GM12878 (cell line): ENCODE measurements around the gene ING5. TPM values are rescaled to one million over a fixed set of nuclear protein-coding genes. Genes with fewer than 3 reads are reported as not detected.

Experiments
- ATAC-seq: fragments of 200-7000 bp; cut with Tn5 transposase; 3 replicates; pipeline ENCODE4 v1.9.1; 2020; ENCODE audit warnings: mild to moderate bottlenecking, moderate library complexity
- BruUV-seq: library from RNA; stranded (reverse); fragments of 400-500 nt; replicated peaks from 2 replicates; lab custom pipeline; 2021; lab: Mats Ljungman, UMichigan
- CTCF ChIA-PET: fragments of 300-600 bp; sonication (Branson Sonifier 250); formaldehyde crosslinking; extraction: SDS; loops from one replicate; lab custom pipeline; 2021; ENCODE audit warnings: inconsistent platforms; lab: Yijun Ruan, JAX
- POLR2A ChIA-PET: fragments of 350-600 bp; formaldehyde crosslinking; extraction: SDS; loops from one replicate; lab custom pipeline; 2021; ENCODE audit warnings: inconsistent platforms; lab: Charles Lee
- RAD21 ChIA-PET: fragments of 300-600 bp; sonication (Branson Sonifier 250); formaldehyde crosslinking; loops from one replicate; lab custom pipeline; 2023; ENCODE audit warnings: antibody characterized with exemption; ENCODE audit not compliant: unreplicated experiment; lab: Charles Lee
- SMC1A ChIA-PET: fragments of 300-600 bp; sonication (Branson Sonifier 250); formaldehyde crosslinking; loops from one replicate; lab custom pipeline; 2023; ENCODE audit not compliant: unreplicated experiment, uncharacterized antibody; lab: Charles Lee
- DNase-seq: peaks from one replicate; pipeline ENCODE4 v3.0.0-alpha.2; 2011; ENCODE audit warnings: low read depth, low spot score
- FAIRE-seq: peaks from 3 replicates; lab custom pipeline; 2011; peaks lifted over from hg19 to GRCh38; lab: Jason Lieb, UNC
- H2AFZ ChIP-seq: 2 replicates; pipeline ENCODE4 v1.6.0; 2011; ENCODE audit warnings: low read depth, low read length, control low read depth; ENCODE audit not compliant: control insufficient read depth
- H3K27ac ChIP-seq: 2 replicates; pipeline ENCODE4 v1.5.1; 2011; ENCODE audit warnings: control low read depth; ENCODE audit not compliant: control insufficient read depth, insufficient read depth
- H3K27me3 ChIP-seq, 2 experiments: replicated peaks in 1 of 2; 2 replicates each; pipeline versions ENCODE4 v1.6.0 to v1.6.1; 2011; ENCODE audit warnings: low read length in 1 of 2; ENCODE audit not compliant: control insufficient read depth in 2 of 2, insufficient read depth in 2 of 2
- H3K36me3 ChIP-seq, 2 experiments: 2 replicates each; pipeline ENCODE4 v1.5.1; 2011; ENCODE audit warnings: low read length in 1 of 2; ENCODE audit not compliant: control insufficient read depth in 2 of 2, insufficient read depth in 2 of 2
- H3K4me1 ChIP-seq: 2 replicates; pipeline ENCODE4 v1.6.1; 2011; ENCODE audit warnings: mild to moderate bottlenecking, low read length, moderate library complexity, mixed read lengths; ENCODE audit not compliant: control insufficient read depth, insufficient read depth
- H3K4me2 ChIP-seq: 2 replicates; pipeline ENCODE4 v1.6.0; 2011; ENCODE audit warnings: control low read depth; ENCODE audit not compliant: control insufficient read depth, insufficient read depth
- H3K4me3 ChIP-seq: fragments of 200-600 bp; sonication (generic); 2 replicates; pipeline ENCODE4 v1.5.1; 2016
- H3K79me2 ChIP-seq: 2 replicates; pipeline ENCODE4 v1.6.0; 2011; ENCODE audit warnings: low read length; ENCODE audit not compliant: control insufficient read depth, insufficient read depth
- H3K9ac ChIP-seq: 2 replicates; pipeline ENCODE4 v1.8.0; 2011; ENCODE audit warnings: low read length, control low read depth, mixed read lengths; ENCODE audit not compliant: control insufficient read depth, insufficient read depth
- H3K9me3 ChIP-seq: replicated peaks from 3 replicates; pipeline ENCODE4 v1.5.1; 2011; ENCODE audit warnings: mild to moderate bottlenecking, low read length; ENCODE audit not compliant: control insufficient read depth, insufficient read depth
- H4K20me1 ChIP-seq: 2 replicates; pipeline ENCODE4 v1.6.0; 2011; ENCODE audit not compliant: control insufficient read depth, insufficient read depth
- ATF3 ChIP-seq: IDR thresholded peaks from 2 replicates; pipeline ENCODE4 v1.6.1; 2011; ENCODE audit warnings: low read depth, mild to moderate bottlenecking, low read length, moderate library complexity, borderline replicate concordance; ENCODE audit errors: extremely low read depth
- EP300 ChIP-seq, 2 experiments: fragments of 150-350 bp in 1 of 2; IDR thresholded peaks; 2 replicates each; pipeline ENCODE4 v1.6.1; 2011 to 2012; ENCODE audit warnings: low read depth in 2 of 2, low read length in 2 of 2, borderline replicate concordance in 1 of 2, improper control_type of control experiment in 1 of 2, inconsistent platforms in 1 of 2; ENCODE audit not compliant: control insufficient read depth in 1 of 2
- ESRRA ChIP-seq: IDR thresholded peaks from 2 replicates; pipeline ENCODE4 v1.6.1; 2012; ENCODE audit warnings: mild to moderate bottlenecking, low read length, improper control_type of control experiment
- FOS ChIP-seq: IDR thresholded peaks from 3 replicates; pipeline ENCODE4 v1.6.1; 2011; ENCODE audit warnings: borderline replicate concordance; ENCODE audit not compliant: insufficient read length; ENCODE audit errors: extremely low read depth
- GABPA ChIP-seq: IDR thresholded peaks from 2 replicates; pipeline ENCODE4 v1.6.1; 2014; ENCODE audit warnings: antibody characterized with exemption, low read depth, mild to moderate bottlenecking, inconsistent platforms
- GATAD2B ChIP-seq: fragments of 450-650 bp; conservative IDR thresholded peaks from 2 replicates; pipeline ENCODE4 v1.6.1; 2017; ENCODE audit warnings: low read depth, mild to moderate bottlenecking, moderate library complexity
- HDAC2 ChIP-seq: fragments of 200-600 bp; sonication (generic); IDR thresholded peaks from 2 replicates; pipeline ENCODE4 v1.6.1; 2017
- NFIC ChIP-seq: IDR thresholded peaks from 2 replicates; pipeline ENCODE4 v1.6.1; 2012; ENCODE audit warnings: low read depth, mild to moderate bottlenecking, inconsistent platforms, low read length, moderate library complexity
- NKRF ChIP-seq: fragments of 450-650 bp; conservative IDR thresholded peaks from 2 replicates; pipeline ENCODE4 v1.6.1; 2017; ENCODE audit warnings: mild to moderate bottlenecking, moderate library complexity
- PML ChIP-seq: IDR thresholded peaks from 2 replicates; pipeline ENCODE4 v1.6.1; 2012; ENCODE audit warnings: low read length, inconsistent platforms
- POLR2AphosphoS5 ChIP-seq: IDR thresholded peaks from 2 replicates; pipeline ENCODE4 v1.6.1; 2011; ENCODE audit warnings: mild to moderate bottlenecking, low read length, inconsistent platforms
- SKIL ChIP-seq: fragments of 450-650 bp; IDR thresholded peaks from 2 replicates; pipeline ENCODE4 v1.6.1; 2017; ENCODE audit warnings: mild to moderate bottlenecking, low read depth, inconsistent platforms; ENCODE audit not compliant: poor library complexity, severe bottlenecking
- SP1 ChIP-seq: IDR thresholded peaks from one replicate; pipeline ENCODE4 v1.6.1; 2011; ENCODE audit warnings: low read depth, low read length
- SREBF1 ChIP-seq: IDR thresholded peaks from 2 replicates; pipeline ENCODE4 v1.6.1; 2012; ENCODE audit warnings: mild to moderate bottlenecking, low read length
- TCF3 ChIP-seq: IDR thresholded peaks from 2 replicates; pipeline ENCODE4 v1.6.1; 2012; ENCODE audit warnings: low read depth, mild to moderate bottlenecking, low read length, borderline replicate concordance; ENCODE audit not compliant: insufficient read depth
- WGBS: methylation state at CpG from one replicate; pipeline ENCODE4 v1.1.6; 2016; ENCODE audit warnings: low lambda C conversion rate; ENCODE audit not compliant: insufficient replicate concordance, insufficient coverage; ENCODE audit errors: missing lambda C conversion rate; 5-methylcytosine and 5-hydroxymethylcytosine counted together
- in situ Hi-C: fragments of 300-500 bp; cut with MboI; formaldehyde crosslinking; loops from 9 replicates; pipeline ENCODE4 v1.14.3; 2018; ENCODE audit warnings: mixed read lengths
- intact Hi-C: fragments of 100-400 bp; cut with micrococcal nuclease; formaldehyde crosslinking; loops from one replicate; pipeline ENCODE4 v1.14.2; 2022; ENCODE audit not compliant: unreplicated experiment
- polyA plus RNA-seq, 11 experiments: library from polyadenylated mRNA; depleted of rRNA in 4 of 11; unstranded in 6 of 11; stranded (reverse) in 5 of 11; fragments of >200 nt; fragmentation: Nextera tagmentation in 4 of 11; fragmentation: Illumina TruSeq in 1 of 11; extraction: Ambion mirVana in 4 of 11; extraction: Trizol in 1 of 11; gene quantifications; 1 replicate in 1 of 11; 2 replicates in 10 of 11; pipeline versions ENCODE4 v1.2.1 to v1.2.3, GENCODE V29; 2011 to 2016; ENCODE audit warnings: inconsistent platforms in 2 of 11, missing spikeins in 2 of 11, low read depth in 1 of 11
- total RNA-seq, 4 experiments: library from RNA; depleted of rRNA in 3 of 4; stranded (reverse); fragments of >200 nt in 3 of 4; fragmentation: Illumina TruSeq in 1 of 4; extraction: Trizol in 1 of 4; gene quantifications; 2 replicates each; pipeline versions ENCODE4 v1.2.1 to v1.2.3, GENCODE V29; 2013 to 2021

Gene ING5
- total and polyA plus RNA-seq, 10 of the 15 experiments (the other 5 are each of a cell fraction or from before 2014, with no cell fraction given), result 10.0 to 46.1 (median 27.2) TPM

- no peak overlapping the region for H3K4me2 ChIP-seq
- ChIA-PET SMC1A (no interaction called here), RAD21 (no interaction called here), CTCF (no interaction called here), POLR2A (no interaction called here)
- H2AFZ ChIP-seq, result no peak overlapping the region
- H3K9me3 ChIP-seq, result no peaks in the 10 kb centered on the region; the same call in 2 of the 3 replicates
- no peak for DNase-seq
- H3K36me3 ChIP-seq, result peaks cover 2 to 10% of the 10 kb centered on the region in 2 experiments
- WGBS, result 75% methylated on average over 14 of the region's 16 CpGs
- peaks cover 5% of the 10 kb centered on the region; the same call in 1 of the 2 replicates for H3K4me1 ChIP-seq
- intact Hi-C loops, result no loop called here
- H3K79me2 ChIP-seq, result peaks cover 3% of the 10 kb centered on the region; the same call in 1 of the 2 replicates
- in situ Hi-C loops, result no loop called here
- ATAC-seq, result no peak
- no peak for FAIRE-seq
- H3K4me3 ChIP-seq, result no peak overlapping the region
- TF ChIP-seq NFIC (no peak), POLR2AphosphoS5 (no peak), SKIL (no peak), SREBF1 (no peak), FOS (no peak), TCF3 (no peak), NKRF (no peak), EP300 (IDR thresholded peaks at IDR 0.05; ENCODE audit: borderline replicate concordance in 1 of 2, control insufficient read depth in 1 of 2, low read depth in 2 of 2, low read length in 2 of 2) (no peak), PML (no peak), SP1 (no peak), GABPA (no peak), ATF3 (no peak), ESRRA (no peak), HDAC2 (no peak), GATAD2B (no peak)
- no peak overlapping the region for H3K27ac ChIP-seq
- no TSS peak for BruUV-seq
- H3K9ac ChIP-seq, result no peak overlapping the region
- H4K20me1 ChIP-seq, result no peaks in the 10 kb centered on the region
- no peaks in the 10 kb centered on the region for H3K27me3 ChIP-seq
Measured at GRCh38 chr2:241743620-241744019, 41.8 kb downstream of the ING5 start.
